Choroid plexus epithelial cell (primary cell): Measurements from ENCODE around the gene IL4.
A peak's percentile ranks its signal among the peaks of the same experiment; 100 is the strongest.

ENCODE experiments used
- DNase-seq: peaks from one replicate; pipeline ENCODE4 v3.0.0-alpha.2; 2010; ENCODE audit warnings: low read depth
- H3K4me3 ChIP-seq: 2 replicates; pipeline ENCODE4 v1.5.1; 2011; ENCODE audit warnings: low read depth, mild to moderate bottlenecking, control low read depth, low read length, moderate library complexity
- CTCF ChIP-seq: conservative IDR thresholded peaks from 2 replicates; pipeline ENCODE4 v1.5.1; 2011; ENCODE audit warnings: low read depth, mild to moderate bottlenecking, control low read depth, inconsistent platforms, low read length, moderate library complexity

IL4 gene

GRCh38 chr5:132648355-132648754 lies 25.4 kb upstream of the IL4 start:
- H3K4me3 ChIP-seq: no peak overlapping the region
- DNase-seq: no peak
- TF ChIP-seq CTCF: no peak

- TF ChIP-seq CTCF: no peak
- no peak for DNase-seq
- H3K4me3 ChIP-seq: no peak overlapping the region
Measured at GRCh38 chr5:132651838-132652469, 21.8 kb upstream of the IL4 start.

GRCh38 chr5:132653716-132654115 lies 20.1 kb upstream of the IL4 start:
- H3K4me3 ChIP-seq: no peak overlapping the region
- TF ChIP-seq CTCF: peak; percentile 18
- DNase-seq: peak; percentile 16

GRCh38 chr5:132655821-132656773 lies 17.7 kb upstream of the IL4 start:
- no peak for DNase-seq
- no peak for TF ChIP-seq CTCF
- H3K4me3 ChIP-seq: peak overlapping the region; percentile 46

- H3K4me3 ChIP-seq: no peak overlapping the region
- DNase-seq: no peak
- no peak for TF ChIP-seq CTCF
Measured at GRCh38 chr5:132656774-132657355, 16.9 kb upstream of the IL4 start.

GRCh38 chr5:132657676-132658380 lies 16.0 kb upstream of the IL4 start, which contains the start of gene IL13:
Gene IL13 (plus strand): TSS chr5:132658173. CDS start chr5:132658187, 14 bp downstream.
- H3K4me3 ChIP-seq: no peak within 1 kb of the TSS
- no peak for TF ChIP-seq CTCF
- no peak for DNase-seq
